Muscle of leg (tissue), 11 donors: Measurements from ENCODE around the gene PTPRN2. TPM values are rescaled to one million over a fixed set of nuclear protein-coding genes. Genes with fewer than 3 reads are reported as not detected.
"Not testable (repeated sequence)": the region's sequence is repeated elsewhere in the genome, so short reads cannot be mapped to it uniquely, and the experiment has no call there.

ENCODE experiments used
- DNase-seq: peaks from one replicate; pipeline ENCODE4 v3.0.0; 2013
- H3K27ac ChIP-seq: one replicate; pipeline ENCODE4 v1.5.1; 2013; ENCODE audit warnings: mild to moderate bottlenecking, low read length, control low read depth
- H3K27me3 ChIP-seq: one replicate; pipeline ENCODE4 v1.6.1; 2013; ENCODE audit warnings: low read length; ENCODE audit not compliant: control insufficient read depth, insufficient read depth
- H3K36me3 ChIP-seq: one replicate; pipeline ENCODE4 v1.6.1; 2013; ENCODE audit warnings: low read length; ENCODE audit not compliant: control insufficient read depth, insufficient read depth
- H3K4me1 ChIP-seq: one replicate; pipeline ENCODE4 v1.6.1; 2013; ENCODE audit warnings: low read length; ENCODE audit not compliant: control insufficient read depth, insufficient read depth
- H3K4me3 ChIP-seq: one replicate; pipeline ENCODE4 v1.5.1; 2013; ENCODE audit warnings: low read length, control low read depth
- H3K9me3 ChIP-seq: replicated peaks from 2 replicates; pipeline ENCODE4 v1.6.1; 2013; ENCODE audit warnings: low read depth, low read length; ENCODE audit not compliant: control insufficient read depth
- WGBS: methylation state at CpG from one replicate; pipeline ENCODE4 v1.1.5; 2013; ENCODE audit warnings: missing lambda C conversion rate; ENCODE audit not compliant: insufficient coverage; 5-methylcytosine and 5-hydroxymethylcytosine counted together
- polyA plus RNA-seq, 8 donors: library from polyadenylated mRNA; unstranded; fragments of 120-200 nt; gene quantifications; one replicate each; pipeline versions ENCODE4 v1.2.1 to v1.2.3, GENCODE V29; 2013; ENCODE audit warnings: inconsistent platforms in 1 of 8, low replicate concordance in 1 of 8; ENCODE audit not compliant: insufficient read length in 8 of 8, insufficient read depth in 1 of 8
- total RNA-seq: library from RNA; stranded (reverse); fragments of 120-200 nt; gene quantifications from one replicate; pipeline ENCODE4 v1.2.4, GENCODE V29; 2013

PTPRN2 gene
- total and polyA plus RNA-seq, 9 donors: 1.4 to 2.9 (median 2.3) TPM

DNA sequence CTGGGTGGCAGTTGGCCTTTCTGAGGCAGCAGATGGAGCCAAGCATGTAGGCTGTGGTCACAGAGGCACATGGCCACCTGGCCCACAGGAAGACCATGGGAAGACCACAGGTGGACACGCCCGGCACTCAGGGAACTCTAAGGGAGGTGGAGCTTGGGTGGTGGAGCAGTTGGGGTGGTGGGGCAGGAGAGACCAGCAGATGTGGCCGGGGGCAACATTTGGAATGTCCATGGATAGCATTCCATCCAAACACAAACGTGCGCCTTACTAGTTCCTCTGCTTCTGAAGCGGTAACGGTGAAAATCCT is 290.9 kb downstream of the PTPRN2 start:
- Histone ChIP-seq H3K27me3 (no peaks in the 10 kb centered on the region), H3K27ac (no peak overlapping the region), H3K4me1 (no peaks in the 10 kb centered on the region), H3K4me3 (no peak overlapping the region), H3K36me3 (no peaks in the 10 kb centered on the region), H3K9me3 (peaks cover 2% of the 10 kb centered on the region)
- no peak for DNase-seq
- 90% methylated on average over 7 of the region's 7 CpGs for WGBS

DNA sequence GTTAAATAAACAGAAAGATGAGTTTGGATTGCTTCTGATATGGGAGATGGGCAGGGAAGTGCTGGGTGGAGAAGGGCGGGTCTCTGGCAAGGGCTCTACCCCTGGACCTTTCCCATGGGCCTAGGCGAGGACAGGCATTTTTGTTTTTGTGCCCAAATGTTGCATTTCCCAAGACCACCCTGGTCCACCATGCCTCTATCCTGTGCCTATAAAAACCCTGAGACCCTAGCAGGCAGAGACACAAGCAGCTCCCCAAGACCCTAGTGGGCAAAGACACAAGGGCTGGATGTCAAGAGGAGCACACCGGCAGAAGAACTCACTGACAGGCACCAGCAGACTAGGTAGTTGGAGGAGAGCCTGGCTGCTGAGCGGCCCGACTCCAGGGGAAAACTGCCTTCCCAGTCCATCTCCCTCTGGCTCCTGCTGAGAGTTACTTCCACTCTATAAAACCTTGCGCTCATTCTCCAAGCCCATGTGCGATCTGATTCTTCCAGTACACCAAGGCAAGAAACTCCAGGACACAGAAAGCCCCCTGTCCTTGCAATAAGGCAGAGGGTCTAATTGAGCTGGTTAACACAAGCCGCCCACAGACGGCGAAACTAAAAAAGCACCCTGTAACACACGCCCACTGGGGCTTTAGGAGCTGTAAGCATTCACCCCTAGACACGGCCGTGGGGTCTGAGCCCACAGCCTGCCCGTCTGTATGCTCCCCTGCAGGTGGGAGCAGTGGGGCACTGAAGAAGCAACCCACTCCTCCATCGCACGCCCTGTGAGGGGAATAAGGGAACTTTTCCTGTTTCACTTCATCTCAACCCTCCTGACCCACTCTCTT is 291.4 kb downstream of the PTPRN2 start:
- Histone ChIP-seq H3K4me3 (no peak overlapping the region), H3K27me3 (no peaks in the 10 kb centered on the region), H3K9me3 (peaks cover 2% of the 10 kb centered on the region), H3K27ac (no peak overlapping the region), H3K4me1 (no peaks in the 10 kb centered on the region), H3K36me3 (no peaks in the 10 kb centered on the region)
- DNase-seq: no peak
- 96% methylated on average over 7 of the region's 16 CpGs for WGBS

DNA sequence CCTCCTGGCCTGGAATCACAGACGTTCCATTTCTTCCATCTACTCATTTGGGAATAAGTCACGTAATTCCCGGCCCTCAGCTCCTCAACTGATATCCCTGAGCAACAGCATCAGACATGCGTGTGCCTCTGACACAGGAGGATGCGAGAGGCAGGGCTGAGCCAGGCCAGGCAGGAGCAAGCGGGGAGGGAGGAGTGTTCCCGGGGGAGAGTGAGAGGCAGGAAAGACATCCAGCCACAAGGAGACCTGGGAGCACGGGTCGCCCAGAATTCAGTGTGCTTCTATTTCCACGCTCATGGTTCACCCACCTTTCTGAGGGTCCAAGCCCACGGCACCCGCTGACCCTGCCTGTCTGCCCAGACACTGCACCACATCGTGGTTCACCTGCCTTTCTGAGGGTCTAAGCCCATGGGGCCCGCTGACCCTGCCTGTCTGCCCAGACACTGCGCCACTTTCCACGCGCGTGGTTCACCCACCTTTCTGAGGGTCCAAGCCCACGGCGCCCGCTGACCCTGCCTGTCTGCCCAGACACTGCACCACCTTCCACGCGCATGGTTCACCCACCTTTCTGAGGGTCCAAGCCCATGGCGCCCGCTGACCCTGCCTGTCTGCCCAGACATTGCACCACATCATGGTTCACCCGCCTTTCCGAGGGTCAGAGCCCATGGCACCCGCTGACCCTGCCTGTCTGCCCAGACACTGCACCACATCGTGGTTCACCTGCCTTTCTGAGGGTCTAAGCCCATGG is 293.0 kb downstream of the PTPRN2 start:
- H3K4me1 ChIP-seq, H3K36me3 ChIP-seq, H3K4me3 ChIP-seq, DNase-seq, H3K27ac ChIP-seq, H3K27me3 ChIP-seq: not testable (repeated sequence)
- WGBS: 92% methylated on average over 21 of the region's 29 CpGs
- H3K9me3 ChIP-seq: peaks cover 11% of the 10 kb centered on the region

DNA sequence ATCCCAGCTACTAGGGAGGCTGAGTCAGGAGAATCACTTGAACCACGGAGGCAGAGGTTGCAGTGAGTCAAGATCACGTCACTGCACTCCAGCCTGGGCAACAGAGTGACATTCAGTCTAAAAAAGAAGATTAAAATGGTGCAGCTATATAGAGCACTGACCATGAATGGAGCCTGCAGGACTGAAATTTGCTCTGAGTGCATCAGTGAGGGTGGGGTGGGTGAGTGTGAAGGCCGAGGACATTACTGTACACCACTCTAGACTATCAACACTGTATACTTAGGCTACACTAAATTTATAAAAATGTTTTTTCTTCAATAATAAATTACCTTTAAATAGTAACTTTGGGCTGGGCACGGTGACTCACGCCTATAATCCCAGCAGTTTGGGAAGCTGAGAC is 294.7 kb downstream of the PTPRN2 start:
- DNase-seq: no peak
- no peak overlapping the region for H3K4me3 ChIP-seq
- H3K36me3 ChIP-seq: no peaks in the 10 kb centered on the region
- WGBS: 78% methylated on average over 4 of the region's 5 CpGs
- H3K27ac ChIP-seq: no peak overlapping the region
- H3K27me3 ChIP-seq: no peaks in the 10 kb centered on the region
- H3K9me3 ChIP-seq: peaks cover 15% of the 10 kb centered on the region
- no peaks in the 10 kb centered on the region for H3K4me1 ChIP-seq

DNA sequence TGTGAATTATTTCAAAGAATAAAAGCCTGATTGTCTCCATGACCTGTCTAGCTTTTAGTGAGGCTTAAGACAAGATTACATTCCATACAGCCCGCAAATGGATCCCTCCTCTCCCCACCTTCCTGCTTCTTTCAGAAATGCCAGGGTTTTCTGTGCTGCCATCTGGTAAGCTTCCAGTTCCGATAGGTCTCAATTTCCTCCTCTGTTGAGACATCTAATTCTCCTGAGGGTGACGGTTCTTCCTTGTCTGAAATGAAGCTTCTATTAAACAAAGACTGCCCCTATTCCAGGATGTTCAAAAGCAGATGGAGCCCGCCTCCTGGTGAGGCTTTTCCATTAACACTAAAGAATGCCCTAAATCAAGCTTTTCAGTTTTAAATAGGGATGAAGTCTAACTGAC is 295.6 kb downstream of the PTPRN2 start:
- Histone ChIP-seq H3K9me3 (peaks cover 15% of the 10 kb centered on the region), H3K27me3 (no peaks in the 10 kb centered on the region), H3K4me3 (no peak overlapping the region), H3K4me1 (no peaks in the 10 kb centered on the region), H3K27ac (no peak overlapping the region), H3K36me3 (no peaks in the 10 kb centered on the region)
- 65% methylated on average over 2 of the region's 4 CpGs for whole genome bisulfite sequencing
- DNase-seq: no peak

DNA sequence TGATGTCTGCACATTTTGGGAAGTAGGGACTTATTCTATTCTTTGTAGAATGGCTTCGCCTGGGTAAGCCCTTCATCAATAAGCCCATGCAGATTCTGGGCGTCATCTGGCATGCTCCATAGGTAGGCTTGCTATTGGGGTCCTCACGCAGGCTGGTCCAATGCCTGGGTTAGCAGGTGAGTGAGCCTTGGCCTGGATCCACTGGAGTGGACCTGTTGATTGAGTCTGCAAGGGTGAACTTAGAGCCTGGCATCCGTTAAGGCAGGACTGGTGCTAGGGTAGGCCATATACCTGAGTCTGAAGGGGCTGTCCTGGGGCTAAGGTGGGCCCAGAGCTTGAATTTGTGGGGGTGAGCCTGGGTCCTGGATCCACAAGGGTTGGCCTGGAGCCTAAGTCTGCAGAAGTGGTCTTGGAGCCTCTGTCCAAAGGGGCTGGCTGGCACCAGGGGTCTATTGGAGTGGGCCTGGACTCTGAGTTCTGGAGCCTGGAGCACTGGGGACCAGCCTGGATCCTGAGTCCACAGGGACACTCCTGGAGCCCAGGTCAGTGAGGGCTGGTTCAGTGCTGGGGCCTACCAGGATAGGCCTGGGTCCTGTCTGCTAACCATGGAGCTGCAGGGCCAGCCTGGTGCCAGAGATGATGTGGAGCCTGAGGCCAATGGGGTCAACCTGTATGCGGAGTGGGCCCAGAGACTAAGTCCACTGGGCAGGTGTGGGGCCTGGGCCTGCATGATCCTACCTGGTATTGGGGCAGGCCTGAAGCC is 297.7 kb downstream of the PTPRN2 start:
- no peaks in the 10 kb centered on the region for H3K4me1 ChIP-seq
- H3K36me3 ChIP-seq: no peaks in the 10 kb centered on the region
- DNase-seq: no peak
- H3K27me3 ChIP-seq: no peaks in the 10 kb centered on the region
- H3K9me3 ChIP-seq: peaks cover 17% of the 10 kb centered on the region
- H3K4me3 ChIP-seq: no peak overlapping the region
- 95% methylated on average over 5 of the region's 5 CpGs for WGBS
- H3K27ac ChIP-seq: no peak overlapping the region

DNA sequence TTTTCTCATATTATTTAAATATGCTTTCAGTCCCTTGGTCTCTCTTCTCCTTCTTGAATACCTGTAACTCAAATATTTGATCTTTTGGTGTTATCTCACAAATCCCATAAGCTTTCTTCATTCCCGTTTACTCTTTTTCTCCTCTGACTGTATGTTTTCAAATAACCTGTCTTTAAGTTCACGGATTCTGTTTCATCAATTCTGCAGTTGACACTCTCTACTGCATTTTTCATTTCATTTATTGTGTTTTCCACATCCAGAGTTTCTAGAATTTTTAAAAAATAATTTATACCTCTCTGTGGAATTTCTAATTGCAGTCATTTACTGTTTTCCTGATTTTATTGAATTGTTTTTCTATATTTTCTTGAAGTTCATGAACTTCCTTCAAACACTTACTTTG is 298.4 kb downstream of the PTPRN2 start:
- Histone ChIP-seq H3K36me3 (no peaks in the 10 kb centered on the region), H3K4me1 (no peaks in the 10 kb centered on the region), H3K27me3 (no peaks in the 10 kb centered on the region), H3K4me3 (no peak overlapping the region), H3K27ac (no peak overlapping the region), H3K9me3 (peaks cover 17% of the 10 kb centered on the region)
- no CpG with 5 or more reads among the region's 2 CpGs for WGBS
- no peak for DNase-seq

DNA sequence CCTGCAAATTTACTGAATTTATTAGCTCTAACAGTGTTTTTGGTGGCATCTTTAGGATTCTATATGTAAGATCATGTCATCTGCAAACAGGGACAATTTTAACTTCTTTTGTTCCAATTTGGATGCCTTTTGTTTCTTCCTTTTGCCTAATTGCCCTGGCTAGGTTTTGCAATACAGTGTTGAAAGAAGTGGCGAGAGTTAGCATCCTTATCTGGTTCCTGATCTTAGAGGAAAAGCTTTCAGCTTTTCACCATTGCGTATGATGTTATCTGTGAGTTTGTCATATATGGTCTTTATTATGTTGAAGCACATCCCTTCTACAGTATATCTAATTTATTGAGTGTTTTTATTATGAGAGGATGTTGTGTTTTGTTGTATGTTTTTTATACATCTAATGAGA is 301.4 kb downstream of the PTPRN2 start:
- H3K9me3 ChIP-seq: peaks cover 17% of the 10 kb centered on the region
- H3K27ac ChIP-seq: no peak overlapping the region
- no peaks in the 10 kb centered on the region for H3K36me3 ChIP-seq
- H3K27me3 ChIP-seq: no peaks in the 10 kb centered on the region
- no peak overlapping the region for H3K4me3 ChIP-seq
- no peaks in the 10 kb centered on the region for H3K4me1 ChIP-seq
- WGBS: no CpG with 5 or more reads among the region's 2 CpGs
- DNase-seq: no peak

DNA sequence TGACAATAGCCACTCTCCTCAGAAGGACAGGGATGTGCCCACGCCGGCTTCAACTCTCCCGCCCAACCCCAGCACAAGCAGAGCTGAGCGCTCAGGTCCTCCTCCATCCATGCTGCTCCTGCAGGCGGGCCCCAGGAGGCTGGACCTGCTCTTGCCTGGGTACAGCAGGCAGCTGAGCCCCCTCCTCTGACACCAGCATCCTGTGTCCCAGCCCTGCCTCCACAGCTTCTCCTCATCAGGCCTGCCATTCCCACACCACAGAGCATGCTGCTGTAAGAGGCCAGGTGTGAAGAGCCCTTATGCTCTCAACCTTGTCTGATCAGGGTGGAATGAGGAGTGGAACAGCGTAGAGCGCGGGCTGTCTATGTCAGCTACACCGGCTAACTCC is 302.2 kb downstream of the PTPRN2 start:
- H3K36me3 ChIP-seq: no peaks in the 10 kb centered on the region
- H3K27me3 ChIP-seq: no peaks in the 10 kb centered on the region
- H3K9me3 ChIP-seq: peaks cover 14% of the 10 kb centered on the region
- no peak overlapping the region for H3K27ac ChIP-seq
- no peaks in the 10 kb centered on the region for H3K4me1 ChIP-seq
- DNase-seq: no peak
- H3K4me3 ChIP-seq: no peak overlapping the region
- WGBS: 82% methylated on average over 8 of the region's 9 CpGs
